Endothelial cell (in vitro differentiated cells): ENCODE data around the gene VPS16. TPM values are rescaled to one million over a fixed set of nuclear protein-coding genes. Genes with fewer than 3 reads are reported as not detected.

Experiments used
- DNase-seq: peaks from one replicate; pipeline ENCODE4 v3.0.0; 2021; ENCODE audit warnings: low spot score
- H3K27ac Mint-ChIP-seq: one replicate; pipeline ENCODE4 v1.8.0; 2021; ENCODE audit warnings: mixed read lengths, inconsistent platforms; ENCODE audit not compliant: unreplicated experiment
- H3K27me3 Mint-ChIP-seq: one replicate; pipeline ENCODE4 v1.8.0; 2021; ENCODE audit warnings: mild to moderate bottlenecking, moderate library complexity, mixed read lengths, inconsistent platforms; ENCODE audit not compliant: unreplicated experiment
- H3K36me3 Mint-ChIP-seq: one replicate; pipeline ENCODE4 v1.8.0; 2021; ENCODE audit warnings: mild to moderate bottlenecking, low read depth, mixed read lengths, inconsistent platforms; ENCODE audit not compliant: unreplicated experiment
- H3K4me1 Mint-ChIP-seq: one replicate; pipeline ENCODE4 v1.8.0; 2021; ENCODE audit warnings: mild to moderate bottlenecking, mixed read lengths, inconsistent platforms; ENCODE audit not compliant: unreplicated experiment
- H3K4me3 Mint-ChIP-seq: one replicate; pipeline ENCODE4 v1.8.0; 2021; ENCODE audit warnings: mild to moderate bottlenecking, mixed read lengths, inconsistent platforms; ENCODE audit not compliant: unreplicated experiment
- H3K9me3 Mint-ChIP-seq: one replicate; pipeline ENCODE4 v1.8.0; 2021; ENCODE audit warnings: mixed read lengths, inconsistent platforms; ENCODE audit not compliant: unreplicated experiment
- total RNA-seq: library from RNA; stranded (reverse); fragmentation: NEBNext Ultra II Directional; extraction: Animal tissue kit (Norgen Biotek cat#: 25700); gene quantifications from one replicate; pipeline ENCODE4 v1.2.1, GENCODE V29; 2021; ENCODE audit not compliant: unreplicated experiment
- TF ChIP-seq, protein P1 (sequence below): fragments of 200-600 bp; sonication (generic); IDR thresholded peaks from one replicate; pipeline ENCODE4 v1.5.0; 2021; ENCODE audit warnings: antibody characterized with exemption; ENCODE audit not compliant: unreplicated experiment

Gene VPS16
- total RNA-seq, 1 donor from 2014 or later: 43.3 TPM

DNA sequence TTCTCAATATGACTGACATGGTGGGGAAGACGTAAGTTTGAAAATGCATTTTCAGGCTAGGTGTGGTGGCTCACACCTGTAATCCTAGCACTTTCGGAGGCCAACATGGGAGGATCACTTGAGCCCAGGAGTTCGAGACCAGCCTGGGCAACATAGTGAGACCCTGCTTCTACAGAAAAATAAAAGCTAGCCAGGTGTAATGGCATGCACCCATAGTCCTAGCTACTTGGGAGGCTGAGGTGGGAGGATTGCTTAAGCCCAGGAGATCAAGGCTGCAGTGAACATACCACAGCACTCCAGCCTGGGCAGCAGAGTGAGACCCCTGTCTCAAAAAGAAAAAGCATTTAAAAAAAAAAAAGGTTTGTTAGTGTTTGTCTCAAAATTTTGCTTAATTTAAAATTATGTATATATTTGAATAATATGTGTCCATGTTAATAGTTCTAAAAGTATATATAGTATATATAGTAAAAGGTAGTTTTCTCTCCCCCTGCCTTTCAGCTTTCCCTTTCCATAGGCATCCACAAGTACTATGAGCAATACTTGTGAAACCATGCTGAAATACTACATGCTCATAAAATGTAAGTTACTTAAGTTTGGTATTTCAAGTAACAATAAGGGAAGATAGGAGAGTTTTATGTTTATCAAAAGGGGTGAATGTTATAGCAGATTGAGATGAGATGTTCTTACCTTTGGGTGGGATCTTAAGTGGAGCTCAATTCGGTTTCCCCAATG, 47.8 kb downstream of the VPS16 start:
- DNase-seq: no peak
- Mint-ChIP-seq H3K36me3 (no peaks in the 10 kb centered on the region), H3K4me3 (no peak overlapping the region), H3K27ac (no peak overlapping the region), H3K4me1 (peaks cover 9% of the 10 kb centered on the region), H3K27me3 (no peaks in the 10 kb centered on the region), H3K9me3 (no peaks in the 10 kb centered on the region)
- TF ChIP-seq, protein P1, sequence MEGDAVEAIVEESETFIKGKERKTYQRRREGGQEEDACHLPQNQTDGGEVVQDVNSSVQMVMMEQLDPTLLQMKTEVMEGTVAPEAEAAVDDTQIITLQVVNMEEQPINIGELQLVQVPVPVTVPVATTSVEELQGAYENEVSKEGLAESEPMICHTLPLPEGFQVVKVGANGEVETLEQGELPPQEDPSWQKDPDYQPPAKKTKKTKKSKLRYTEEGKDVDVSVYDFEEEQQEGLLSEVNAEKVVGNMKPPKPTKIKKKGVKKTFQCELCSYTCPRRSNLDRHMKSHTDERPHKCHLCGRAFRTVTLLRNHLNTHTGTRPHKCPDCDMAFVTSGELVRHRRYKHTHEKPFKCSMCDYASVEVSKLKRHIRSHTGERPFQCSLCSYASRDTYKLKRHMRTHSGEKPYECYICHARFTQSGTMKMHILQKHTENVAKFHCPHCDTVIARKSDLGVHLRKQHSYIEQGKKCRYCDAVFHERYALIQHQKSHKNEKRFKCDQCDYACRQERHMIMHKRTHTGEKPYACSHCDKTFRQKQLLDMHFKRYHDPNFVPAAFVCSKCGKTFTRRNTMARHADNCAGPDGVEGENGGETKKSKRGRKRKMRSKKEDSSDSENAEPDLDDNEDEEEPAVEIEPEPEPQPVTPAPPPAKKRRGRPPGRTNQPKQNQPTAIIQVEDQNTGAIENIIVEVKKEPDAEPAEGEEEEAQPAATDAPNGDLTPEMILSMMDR: no peak

DNA sequence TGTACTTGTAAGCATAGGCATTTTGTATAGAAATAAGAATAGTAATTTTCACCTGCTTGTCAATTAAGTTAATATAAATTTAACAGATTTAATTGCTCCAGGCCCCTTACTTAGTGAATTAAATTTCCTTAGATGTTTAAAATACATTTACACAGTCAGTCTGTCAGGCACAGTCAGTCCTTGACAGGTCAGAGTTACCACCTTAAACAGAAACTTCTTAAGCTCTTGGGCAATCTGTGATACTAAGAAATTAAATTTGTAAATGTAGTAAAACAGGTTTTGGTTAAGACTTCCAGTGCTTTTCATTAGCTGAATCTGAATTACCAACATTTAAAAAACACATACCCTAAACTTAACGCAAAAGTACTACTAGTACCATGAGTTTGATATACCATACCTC, 48.7 kb downstream of the VPS16 start:
- DNase-seq: no peak
- no peaks in the 10 kb centered on the region for H3K27me3 Mint-ChIP-seq
- H3K4me1 Mint-ChIP-seq: peaks cover 9% of the 10 kb centered on the region
- H3K9me3 Mint-ChIP-seq: no peaks in the 10 kb centered on the region
- no peaks in the 10 kb centered on the region for H3K36me3 Mint-ChIP-seq
- TF ChIP-seq, protein P1: no peak
- no peak overlapping the region for H3K4me3 Mint-ChIP-seq
- no peak overlapping the region for H3K27ac Mint-ChIP-seq

DNA sequence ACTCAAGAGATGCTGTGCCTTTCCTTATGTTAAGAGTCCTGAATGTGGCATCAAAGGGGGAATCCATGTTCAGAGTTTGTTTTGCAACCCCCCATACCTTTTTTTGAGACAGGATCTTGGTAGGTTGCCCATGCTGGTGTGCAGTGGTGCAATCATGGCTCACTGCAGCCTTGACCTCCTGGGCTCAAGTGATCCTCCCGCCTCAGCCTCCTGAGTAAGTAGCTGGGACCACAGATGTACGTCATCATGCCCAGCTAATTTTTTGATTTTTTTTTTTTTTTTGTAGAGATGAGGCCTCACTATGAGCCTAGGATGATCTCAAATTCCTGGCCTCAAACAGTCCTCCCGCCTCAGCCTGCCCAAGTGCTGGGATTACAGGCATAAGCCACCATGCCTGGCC, 49.3 kb downstream of the VPS16 start:
- Mint-ChIP-seq H3K27me3 (no peaks in the 10 kb centered on the region), H3K36me3 (no peaks in the 10 kb centered on the region), H3K4me3 (no peak overlapping the region), H3K27ac (no peak overlapping the region), H3K4me1 (peaks cover 9% of the 10 kb centered on the region), H3K9me3 (no peaks in the 10 kb centered on the region)
- no peak for DNase-seq
- TF ChIP-seq, protein P1: no peak

DNA sequence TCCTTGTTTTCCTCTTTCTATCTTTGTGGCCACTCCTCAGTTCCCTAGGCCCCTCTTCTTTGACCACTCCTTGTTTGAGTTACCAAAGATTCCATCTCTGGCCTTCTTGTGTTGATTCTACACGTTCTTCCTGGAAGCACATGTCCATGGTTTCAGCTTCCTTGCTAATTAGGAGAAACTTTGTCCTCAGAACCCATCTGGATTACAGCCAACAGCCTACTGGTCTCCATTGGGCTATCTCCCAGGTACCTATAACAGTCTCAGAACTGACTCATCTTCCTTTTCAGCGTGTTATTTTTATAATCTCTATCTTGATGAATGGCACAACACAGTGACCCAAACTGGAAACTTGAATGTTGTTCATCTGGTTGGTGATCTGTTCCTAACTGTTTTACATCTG, 50.2 kb downstream of the VPS16 start:
- Mint-ChIP-seq H3K27me3 (no peaks in the 10 kb centered on the region), H3K4me1 (peaks cover 9% of the 10 kb centered on the region), H3K4me3 (peak overlapping the region; percentile 29), H3K27ac (no peak overlapping the region), H3K36me3 (no peaks in the 10 kb centered on the region), H3K9me3 (no peaks in the 10 kb centered on the region)
- DNase-seq: no peak
- TF ChIP-seq, protein P1: no peak

DNA sequence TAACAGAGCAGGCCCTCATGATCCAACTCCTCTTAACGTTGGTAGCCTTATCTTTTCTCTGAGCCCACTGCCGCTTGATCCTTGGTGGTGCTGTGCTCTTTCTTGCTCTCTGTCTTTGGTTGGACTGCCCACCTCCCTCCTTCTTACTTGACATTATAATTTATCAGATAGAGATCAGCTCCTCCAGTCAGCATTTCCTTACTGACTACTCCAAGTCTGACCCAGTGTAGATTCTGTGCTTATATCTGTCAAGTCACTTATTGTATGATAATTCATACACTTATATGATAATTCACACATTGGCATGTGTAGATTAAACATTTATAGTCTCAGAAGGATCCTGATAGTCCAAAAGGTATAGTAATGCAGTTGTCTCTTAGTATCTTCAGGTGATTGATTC, 50.8 kb downstream of the VPS16 start:
- Mint-ChIP-seq H3K4me1 (peaks cover 9% of the 10 kb centered on the region), H3K4me3 (no peak overlapping the region)
- DNase-seq: no peak

More for the DNA sequence above, 50.8 kb downstream of the VPS16 start:
- H3K27me3 Mint-ChIP-seq: no peaks in the 10 kb centered on the region
- H3K36me3 Mint-ChIP-seq: no peaks in the 10 kb centered on the region
- H3K9me3 Mint-ChIP-seq: no peaks in the 10 kb centered on the region
- H3K27ac Mint-ChIP-seq: no peak overlapping the region
- TF ChIP-seq, protein P1: no peak
